ENCODE results near the gene PCGF5. TPM values are rescaled to one million over a fixed set of nuclear protein-coding genes. Genes with fewer than 3 reads are reported as not detected.

PCGF5 gene
- total and polyA plus RNA-seq, 10 of the 15 experiments (the other 5 are each of a cell fraction or from before 2014, with no cell fraction given), result 33.2 to 79.7 (median 50.7) TPM

DNA sequence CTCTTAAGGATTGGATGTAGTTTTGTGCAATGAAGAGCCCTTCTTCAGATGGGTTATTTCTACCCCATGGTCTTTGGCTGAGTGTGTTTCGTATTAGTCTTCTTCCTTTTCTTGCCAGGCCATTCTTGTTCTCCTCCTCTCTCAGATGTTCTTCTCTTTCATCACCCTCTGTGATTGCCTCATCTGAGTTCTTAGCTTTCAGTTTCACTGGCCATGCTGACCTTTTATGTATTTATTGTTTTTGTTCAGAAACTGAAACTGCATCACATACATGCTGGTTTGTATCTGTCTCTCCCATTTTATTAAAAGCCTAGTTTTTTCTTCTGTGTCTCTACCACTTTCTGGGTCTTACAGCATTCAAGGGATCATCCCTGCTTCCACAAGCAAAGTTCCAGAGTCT lies 21.7 kb upstream of the PCGF5 start (continued):
- no peak for TF ChIP-seq RFX5 (IDR thresholded peaks at IDR 0.05; ENCODE audit: low read depth, low read length)
- no peak; the same call in 1 of the 2 replicates for TF ChIP-seq ZNF592 (IDR thresholded peaks at IDR 0.05)
- no peak for TF ChIP-seq TAF1 (IDR thresholded peaks at IDR 0.05; ENCODE audit: borderline replicate concordance, low read depth, low read length)
- peak; percentile 46; the same call in 1 of the 2 replicates for TF ChIP-seq RAD51 (IDR thresholded peaks at IDR 0.05)
- 0 out of 2 replicates have a peak, but pooled peaks have one; percentile 25 for TF ChIP-seq TBL1XR1 (IDR thresholded peaks at IDR 0.05; ENCODE audit: low read depth, low read length)
- TF ChIP-seq, protein P1, sequence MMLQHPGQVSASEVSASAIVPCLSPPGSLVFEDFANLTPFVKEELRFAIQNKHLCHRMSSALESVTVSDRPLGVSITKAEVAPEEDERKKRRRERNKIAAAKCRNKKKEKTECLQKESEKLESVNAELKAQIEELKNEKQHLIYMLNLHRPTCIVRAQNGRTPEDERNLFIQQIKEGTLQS (IDR thresholded peaks at IDR 0.05; ENCODE audit: borderline replicate concordance, extremely low read depth, low read depth, low read length), result peak; percentile 53; the same call in 1 of the 2 replicates
- no peak for TF ChIP-seq TARDBP (IDR thresholded peaks at IDR 0.05; ENCODE audit: borderline replicate concordance)
- TF ChIP-seq MXI1 (IDR thresholded peaks at IDR 0.05; ENCODE audit: low read depth, low read length), result peak; percentile 72
- TF ChIP-seq YBX1 (IDR thresholded peaks at IDR 0.05), result no peak
- TF ChIP-seq, protein P2, sequence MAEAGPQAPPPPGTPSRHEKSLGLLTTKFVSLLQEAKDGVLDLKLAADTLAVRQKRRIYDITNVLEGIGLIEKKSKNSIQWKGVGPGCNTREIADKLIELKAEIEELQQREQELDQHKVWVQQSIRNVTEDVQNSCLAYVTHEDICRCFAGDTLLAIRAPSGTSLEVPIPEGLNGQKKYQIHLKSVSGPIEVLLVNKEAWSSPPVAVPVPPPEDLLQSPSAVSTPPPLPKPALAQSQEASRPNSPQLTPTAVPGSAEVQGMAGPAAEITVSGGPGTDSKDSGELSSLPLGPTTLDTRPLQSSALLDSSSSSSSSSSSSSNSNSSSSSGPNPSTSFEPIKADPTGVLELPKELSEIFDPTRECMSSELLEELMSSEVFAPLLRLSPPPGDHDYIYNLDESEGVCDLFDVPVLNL (IDR thresholded peaks at IDR 0.05; ENCODE audit: low read depth, low read length), result no peak
- no peak for TF ChIP-seq CEBPZ (IDR thresholded peaks at IDR 0.05; ENCODE audit: low read depth, low read length)
- peak in 1 of 2 experiments; percentile 15; a peak in 1 of 4 replicates for TF ChIP-seq EP300 (IDR thresholded peaks at IDR 0.05; ENCODE audit: borderline replicate concordance in 1 of 2, control insufficient read depth in 1 of 2, low read depth in 2 of 2, low read length in 2 of 2)
- TF ChIP-seq BACH1 (IDR thresholded peaks at IDR 0.05; ENCODE audit: borderline replicate concordance), result no peak
- TF ChIP-seq GATAD2B (conservative IDR thresholded peaks at IDR 0.05; ENCODE audit: low read depth), result no peak
- TF ChIP-seq CEBPB (IDR thresholded peaks at IDR 0.05; ENCODE audit: borderline replicate concordance in 1 of 2, low read depth in 2 of 2, low read length in 2 of 2), result peak; percentile 78 to 93; a peak in 2 of 4 replicates
- peak; percentile 45; the same call in 1 of the 2 replicates for TF ChIP-seq MTA2 (IDR thresholded peaks at IDR 0.05; ENCODE audit: low read depth)
- no peak for TF ChIP-seq POU2F2 (IDR thresholded peaks at IDR 0.05; ENCODE audit: borderline replicate concordance, low read depth, low read length)
- no peak; the same call in 1 of the 2 replicates for TF ChIP-seq IRF4 (IDR thresholded peaks at IDR 0.05; ENCODE audit: low read depth, low read length)
- TF ChIP-seq, protein P3, sequence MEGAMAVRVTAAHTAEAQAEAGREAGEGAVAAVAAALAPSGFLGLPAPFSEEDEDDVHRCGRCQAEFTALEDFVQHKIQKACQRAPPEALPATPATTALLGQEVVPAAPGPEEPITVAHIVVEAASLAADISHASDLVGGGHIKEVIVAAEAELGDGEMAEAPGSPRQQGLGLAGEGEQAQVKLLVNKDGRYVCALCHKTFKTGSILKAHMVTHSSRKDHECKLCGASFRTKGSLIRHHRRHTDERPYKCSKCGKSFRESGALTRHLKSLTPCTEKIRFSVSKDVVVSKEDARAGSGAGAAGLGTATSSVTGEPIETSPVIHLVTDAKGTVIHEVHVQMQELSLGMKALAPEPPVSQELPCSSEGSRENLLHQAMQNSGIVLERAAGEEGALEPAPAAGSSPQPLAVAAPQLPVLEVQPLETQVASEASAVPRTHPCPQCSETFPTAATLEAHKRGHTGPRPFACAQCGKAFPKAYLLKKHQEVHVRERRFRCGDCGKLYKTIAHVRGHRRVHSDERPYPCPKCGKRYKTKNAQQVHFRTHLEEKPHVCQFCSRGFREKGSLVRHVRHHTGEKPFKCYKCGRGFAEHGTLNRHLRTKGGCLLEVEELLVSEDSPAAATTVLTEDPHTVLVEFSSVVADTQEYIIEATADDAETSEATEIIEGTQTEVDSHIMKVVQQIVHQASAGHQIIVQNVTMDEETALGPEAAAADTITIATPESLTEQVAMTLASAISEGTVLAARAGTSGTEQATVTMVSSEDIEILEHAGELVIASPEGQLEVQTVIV (IDR thresholded peaks at IDR 0.05; ENCODE audit: borderline replicate concordance, partially characterized antibody), result no peak

Data from GM12878 (cell line).